NCI-H524 treated with DMSO at 0.1 percent for 48 hours (cell line): ENCODE measurements around the gene MRE11.
"Not testable (repeated sequence)": the region's sequence is repeated elsewhere in the genome, so short reads cannot be mapped to it uniquely, and the experiment has no call there.

Experiments
- DNase-seq: peaks from one replicate; lab custom pipeline; 2025; lab: John Stamatoyannopoulos, UW

Gene MRE11

GRCh38 chr11:94424011-94424410, 69.6 kb downstream of the MRE11 start:
- no peak for DNase-seq

GRCh38 chr11:94423507-94423906, 70.1 kb downstream of the MRE11 start:
- DNase-seq = no peak

- DNase-seq = no peak
Observed at GRCh38 chr11:94418123-94418765, 75.4 kb downstream of the MRE11 start.

- no peak for DNase-seq
Observed at GRCh38 chr11:94417386-94417987, 76.2 kb downstream of the MRE11 start.

GRCh38 chr11:94405062-94405833, 88.4 kb downstream of the MRE11 start:
- DNase-seq = no peak

GRCh38 chr11:94402355-94402754, 91.3 kb downstream of the MRE11 start:
- DNase-seq = no peak

- no peak for DNase-seq
Observed at GRCh38 chr11:94401773-94402265, 91.8 kb downstream of the MRE11 start.

GRCh38 chr11:94400839-94401772, 92.5 kb downstream of the MRE11 start, which contains the start of gene GPR83:
TSS of gene GPR83 (minus strand) at chr11:94401419. CDS start at chr11:94401247, 172 bp downstream.
- DNase-seq = no peak

- no peak for DNase-seq
Observed at GRCh38 chr11:94400457-94400838, 93.2 kb downstream of the MRE11 start.

- no peak for DNase-seq
Observed at GRCh38 chr11:94400050-94400449, 93.6 kb downstream of the MRE11 start.

GRCh38 chr11:94398101-94398500, 95.5 kb downstream of the MRE11 start:
- no peak for DNase-seq

- no peak for DNase-seq
Observed at GRCh38 chr11:94396282-94396681, 97.4 kb downstream of the MRE11 start.

GRCh38 chr11:94391937-94392336, 101.7 kb downstream of the MRE11 start:
- DNase-seq = not testable (repeated sequence)

- DNase-seq = no peak
Observed at GRCh38 chr11:94379613-94380012, 114.0 kb downstream of the MRE11 start.

GRCh38 chr11:94376841-94377240, 116.8 kb downstream of the MRE11 start:
- no peak for DNase-seq

- DNase-seq = peak; percentile 26
Observed at GRCh38 chr11:94370576-94370975, 123.1 kb downstream of the MRE11 start.
